GM03348 (cell line): Measurements from ENCODE around the gene CYYR1.
"Not testable (repeated sequence)": the region's sequence is repeated elsewhere in the genome, so short reads cannot be mapped to it uniquely, and the experiment has no call there.

ENCODE experiments used
- DNase-seq: peaks from one replicate; pipeline ENCODE4 v3.0.0; 2012; ENCODE audit warnings: low spot score

Gene CYYR1

GRCh38 chr21:26489781-26490180 is 83.3 kb downstream of the CYYR1 start:
- DNase-seq, result no peak

- DNase-seq, result no peak
Observed at GRCh38 chr21:26487981-26488480, 85.1 kb downstream of the CYYR1 start.

DNA sequence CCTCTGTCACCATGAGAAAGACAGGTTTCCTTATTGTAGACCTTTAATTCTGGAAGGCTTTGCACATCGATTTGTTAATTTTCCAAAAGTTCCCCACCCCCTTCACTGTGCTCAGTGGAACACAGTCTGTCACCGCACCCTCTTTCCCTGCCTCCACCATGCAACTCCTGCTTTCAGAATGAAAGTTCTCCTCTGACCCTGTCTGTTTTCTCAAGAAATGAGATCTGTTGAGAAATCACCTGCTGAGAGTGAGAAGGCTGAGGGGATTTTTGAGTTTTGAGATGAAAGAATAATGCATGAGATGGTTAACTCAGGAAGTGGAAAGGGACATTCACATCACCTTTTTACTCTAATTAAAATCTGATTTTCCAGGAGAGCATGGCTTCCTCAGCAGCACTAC is 99.6 kb downstream of the CYYR1 start:
- no peak for DNase-seq

DNA sequence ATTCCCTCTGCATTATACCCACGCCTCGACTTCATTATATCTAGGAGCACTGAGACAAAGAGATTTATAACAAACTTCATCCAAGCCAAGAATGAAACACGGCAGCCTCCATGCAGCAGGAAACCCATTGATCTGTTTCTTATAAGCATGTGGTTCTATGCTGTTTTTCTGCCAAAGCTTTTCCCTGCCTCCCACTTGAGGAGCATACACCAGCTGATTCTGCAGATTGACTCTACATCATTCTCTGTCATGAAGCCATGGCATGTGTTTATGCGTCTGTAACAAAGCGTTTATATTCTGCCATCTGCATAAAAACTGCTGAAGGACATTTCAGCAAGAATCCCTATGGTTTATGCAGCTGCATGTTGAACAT is 102.0 kb downstream of the CYYR1 start:
- no peak for DNase-seq

DNA sequence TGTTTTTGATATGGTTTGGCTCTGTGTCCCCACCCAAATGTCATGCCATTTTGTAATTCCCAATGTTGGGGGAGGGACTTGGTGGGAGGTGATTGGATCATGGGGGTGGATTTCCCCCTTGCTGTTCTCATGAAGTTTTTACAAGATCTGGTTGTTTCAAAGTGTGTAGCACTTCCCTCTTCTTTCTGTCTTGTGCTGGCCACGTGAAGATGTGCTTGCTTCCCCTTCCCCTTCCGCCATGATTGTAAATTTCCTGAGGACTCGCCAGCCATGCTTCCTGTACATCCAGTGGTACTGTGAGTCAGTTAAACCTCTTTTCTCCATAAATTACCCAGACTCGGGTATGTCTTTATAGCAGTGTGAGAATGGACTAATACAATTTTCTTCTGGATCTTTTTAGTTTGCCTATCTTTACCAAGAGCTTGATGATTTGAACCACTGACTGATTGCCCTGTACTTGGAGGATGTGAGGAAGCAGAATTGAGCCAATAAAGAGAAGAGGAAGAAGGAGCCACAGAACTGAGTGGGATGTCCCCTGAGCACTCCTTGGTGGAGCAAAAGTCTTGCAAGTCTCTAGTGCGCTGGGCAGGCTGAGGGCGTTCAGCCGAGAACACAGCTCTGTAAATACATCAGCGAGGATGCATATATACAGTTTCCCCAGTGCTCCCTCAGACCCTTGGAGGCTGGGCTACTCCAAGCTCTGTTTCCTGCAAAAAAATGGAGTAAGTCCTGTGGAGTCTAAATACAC is 102.6 kb downstream of the CYYR1 start:
- DNase-seq, result no peak

GRCh38 chr21:26469789-26470188 is 103.3 kb downstream of the CYYR1 start:
- DNase-seq, result peak; percentile 80

GRCh38 chr21:26465916-26466315 is 107.2 kb downstream of the CYYR1 start:
- no peak for DNase-seq

DNA sequence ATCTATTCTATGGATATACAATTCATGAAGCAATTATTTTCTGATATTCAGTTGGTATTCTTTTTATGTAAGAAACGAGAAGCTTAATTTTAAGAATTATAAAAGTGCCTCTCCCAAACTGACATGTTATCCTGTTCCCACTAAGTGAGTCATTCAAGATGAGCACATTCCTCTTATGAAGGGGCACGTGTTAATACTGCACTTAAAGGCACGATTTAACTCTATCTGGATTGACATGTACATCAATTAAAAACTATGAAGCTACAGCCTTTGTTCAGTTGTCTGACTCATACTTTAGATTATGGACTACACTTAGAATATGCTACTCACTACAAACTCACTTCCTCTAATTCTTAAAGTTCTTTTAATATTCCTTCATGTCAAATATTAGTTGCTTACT is 111.6 kb downstream of the CYYR1 start:
- DNase-seq, result peak; percentile 20

- DNase-seq, result no peak
Observed at GRCh38 chr21:26460621-26461020, 112.5 kb downstream of the CYYR1 start.

DNA sequence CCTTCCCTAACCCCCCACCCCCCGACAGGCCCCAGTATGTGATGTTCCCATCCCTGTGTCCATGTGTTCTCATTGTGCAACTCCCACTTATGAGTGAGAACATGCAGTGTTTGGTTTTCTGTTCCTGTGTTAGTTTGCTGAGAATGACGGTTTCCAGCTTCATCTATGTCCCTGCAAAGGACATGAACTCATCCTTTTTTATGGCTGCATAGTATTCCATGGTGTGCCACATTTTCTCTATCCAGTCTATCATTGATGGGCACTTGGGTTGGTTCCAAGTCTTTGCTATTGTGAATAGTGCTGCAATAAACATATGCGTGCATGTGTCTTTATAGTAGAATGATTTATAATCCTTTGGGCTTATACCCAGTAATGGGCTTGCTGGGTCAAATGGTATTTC is 114.2 kb downstream of the CYYR1 start:
- DNase-seq, result not testable (repeated sequence)

- DNase-seq, result no peak
Observed at GRCh38 chr21:26457817-26458216, 115.3 kb downstream of the CYYR1 start.

DNA sequence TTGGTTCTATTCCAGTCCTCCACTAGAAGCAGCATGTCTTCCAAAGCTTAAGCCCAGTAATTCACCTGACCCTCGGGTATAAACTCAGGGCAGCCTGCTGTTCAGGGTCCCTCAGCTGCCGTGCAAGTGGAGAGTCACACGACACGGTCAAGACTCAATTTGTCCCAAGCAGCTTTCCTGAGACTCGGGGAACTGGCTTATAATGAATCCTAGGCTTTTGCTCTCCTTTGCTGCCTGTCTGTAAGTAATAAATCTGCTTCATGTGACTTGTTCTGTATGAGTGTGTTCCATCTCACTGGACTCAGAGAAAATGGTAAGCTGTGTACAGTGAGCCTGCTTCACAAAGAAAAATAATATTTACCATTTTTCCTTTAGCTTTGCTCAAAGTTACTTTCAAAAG is 119.8 kb downstream of the CYYR1 start:
- DNase-seq, result no peak

- no peak for DNase-seq
Observed at GRCh38 chr21:26451081-26451740, 121.9 kb downstream of the CYYR1 start.

DNA sequence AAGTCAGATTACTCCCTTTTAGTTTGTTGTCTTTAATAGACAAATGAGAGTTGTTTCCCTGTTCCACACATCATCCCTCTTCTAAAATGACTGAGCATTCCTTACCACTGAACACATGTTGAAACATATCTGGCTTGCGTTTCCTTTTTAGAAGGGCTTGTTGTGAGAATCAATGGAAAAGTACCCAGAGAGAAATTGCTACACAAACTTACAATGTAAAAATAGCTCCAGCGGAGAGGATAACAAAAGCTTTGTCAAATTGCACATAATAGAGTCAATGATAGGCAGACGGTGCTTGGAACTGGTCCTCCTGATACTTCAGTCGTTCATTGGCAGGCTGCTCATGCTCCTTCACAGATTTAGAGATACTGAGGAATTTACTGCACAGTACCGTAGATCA is 123.9 kb downstream of the CYYR1 start:
- peak; percentile 70 for DNase-seq

- DNase-seq, result peak; percentile 31
Observed at GRCh38 chr21:26448751-26449150, 124.3 kb downstream of the CYYR1 start.

- DNase-seq, result no peak
Observed at GRCh38 chr21:26447932-26448475, 125.1 kb downstream of the CYYR1 start.

DNA sequence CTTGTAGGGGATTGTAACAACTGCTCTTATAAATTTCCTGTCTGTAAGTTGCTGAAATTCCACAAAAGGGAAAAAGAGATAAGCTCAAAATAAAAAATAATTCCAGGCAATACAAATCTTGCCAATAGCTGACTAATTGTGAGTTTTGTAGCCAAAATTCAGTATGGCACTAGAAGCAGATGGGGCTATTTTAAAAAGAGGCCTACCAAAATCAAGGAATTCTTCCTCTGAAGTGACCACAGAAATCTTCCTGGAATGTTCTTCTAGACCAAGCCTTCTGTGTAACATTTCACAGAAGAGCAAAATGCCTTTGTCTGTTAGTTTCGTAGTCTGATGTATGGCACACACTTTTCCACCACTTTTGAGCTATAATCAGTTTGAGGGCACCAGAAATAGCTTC is 127.6 kb downstream of the CYYR1 start:
- peak; percentile 70 for DNase-seq

- DNase-seq, result no peak
Observed at GRCh38 chr21:26444646-26445045, 128.4 kb downstream of the CYYR1 start.

DNA sequence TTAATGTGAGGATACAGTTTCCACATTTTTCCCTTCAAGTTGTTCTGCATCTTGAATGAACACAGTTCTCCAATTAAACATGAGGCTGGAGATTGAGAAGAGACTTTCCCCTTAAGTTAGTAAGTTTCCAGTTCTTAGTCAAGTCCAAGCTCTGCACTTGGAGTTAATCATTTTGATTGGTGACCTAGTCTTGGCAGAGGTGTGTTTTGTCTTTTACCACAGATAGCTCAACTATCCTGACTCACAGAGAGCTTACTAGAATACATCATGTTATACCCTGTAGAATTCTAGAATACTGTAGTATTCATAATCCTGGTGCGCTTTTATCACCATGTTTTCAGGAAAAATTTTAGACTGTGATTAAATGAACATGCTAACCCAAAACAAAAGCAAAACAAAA is 129.2 kb downstream of the CYYR1 start:
- peak; percentile 36 for DNase-seq

DNA sequence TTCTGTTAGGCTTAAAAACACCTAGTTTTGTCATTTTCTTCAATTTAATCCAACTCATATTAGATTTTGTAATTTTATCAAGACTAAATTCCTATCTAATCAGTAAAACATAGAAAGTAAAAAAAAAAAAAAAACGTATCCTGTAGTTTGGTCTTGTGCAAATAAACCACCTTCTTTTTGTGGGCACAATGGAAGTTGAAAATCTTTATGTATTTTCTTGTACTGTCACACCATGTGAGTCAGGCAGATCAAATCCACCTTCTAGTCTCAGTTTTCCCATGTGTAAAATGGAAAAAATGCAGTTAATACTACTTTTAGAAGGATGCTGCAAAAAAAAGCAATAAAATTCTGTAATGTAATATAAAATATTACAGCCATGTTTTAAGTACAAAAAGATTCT is 129.8 kb downstream of the CYYR1 start:
- DNase-seq, result no peak

GRCh38 chr21:26441149-26441548 is 131.9 kb downstream of the CYYR1 start:
- no peak for DNase-seq

DNA sequence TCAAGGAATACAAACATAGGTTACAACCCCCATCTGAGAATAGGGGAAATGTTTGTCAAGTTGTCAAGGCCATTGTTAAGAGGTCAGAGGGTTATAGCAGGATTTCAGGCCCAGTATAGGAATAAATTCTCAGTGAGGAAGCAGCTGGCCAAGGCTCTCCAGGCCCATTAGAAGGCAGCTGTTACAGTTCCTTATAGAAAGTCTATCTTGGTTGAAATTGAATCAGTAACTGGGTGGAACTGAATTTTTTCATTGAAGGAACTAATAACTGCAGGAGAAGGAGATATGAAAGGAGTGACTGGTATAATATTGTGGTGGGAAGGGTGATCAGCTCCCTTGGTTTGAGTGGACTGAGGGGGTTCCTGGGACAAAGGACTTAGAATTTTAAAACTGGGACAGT is 134.1 kb downstream of the CYYR1 start:
- DNase-seq, result no peak

GRCh38 chr21:26437326-26438009 is 135.6 kb downstream of the CYYR1 start:
- DNase-seq, result peak; percentile 25
